Bladder microvascular endothelial cell (primary cell): ENCODE results near the gene SLC38A11. TPM values are rescaled to one million over a fixed set of nuclear protein-coding genes. Genes with fewer than 3 reads are reported as not detected.

Experiments
- total RNA-seq: library from RNA; depleted of rRNA; stranded (reverse); fragments of >200 nt; gene quantifications from 2 replicates; pipeline ENCODE4 v1.2.3, GENCODE V29; 2014

The SLC38A11 gene, protein sequence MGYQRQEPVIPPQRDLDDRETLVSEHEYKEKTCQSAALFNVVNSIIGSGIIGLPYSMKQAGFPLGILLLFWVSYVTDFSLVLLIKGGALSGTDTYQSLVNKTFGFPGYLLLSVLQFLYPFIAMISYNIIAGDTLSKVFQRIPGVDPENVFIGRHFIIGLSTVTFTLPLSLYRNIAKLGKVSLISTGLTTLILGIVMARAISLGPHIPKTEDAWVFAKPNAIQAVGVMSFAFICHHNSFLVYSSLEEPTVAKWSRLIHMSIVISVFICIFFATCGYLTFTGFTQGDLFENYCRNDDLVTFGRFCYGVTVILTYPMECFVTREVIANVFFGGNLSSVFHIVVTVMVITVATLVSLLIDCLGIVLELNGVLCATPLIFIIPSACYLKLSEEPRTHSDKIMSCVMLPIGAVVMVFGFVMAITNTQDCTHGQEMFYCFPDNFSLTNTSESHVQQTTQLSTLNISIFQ
- not detected in 2 replicates for total RNA-seq

DNA sequence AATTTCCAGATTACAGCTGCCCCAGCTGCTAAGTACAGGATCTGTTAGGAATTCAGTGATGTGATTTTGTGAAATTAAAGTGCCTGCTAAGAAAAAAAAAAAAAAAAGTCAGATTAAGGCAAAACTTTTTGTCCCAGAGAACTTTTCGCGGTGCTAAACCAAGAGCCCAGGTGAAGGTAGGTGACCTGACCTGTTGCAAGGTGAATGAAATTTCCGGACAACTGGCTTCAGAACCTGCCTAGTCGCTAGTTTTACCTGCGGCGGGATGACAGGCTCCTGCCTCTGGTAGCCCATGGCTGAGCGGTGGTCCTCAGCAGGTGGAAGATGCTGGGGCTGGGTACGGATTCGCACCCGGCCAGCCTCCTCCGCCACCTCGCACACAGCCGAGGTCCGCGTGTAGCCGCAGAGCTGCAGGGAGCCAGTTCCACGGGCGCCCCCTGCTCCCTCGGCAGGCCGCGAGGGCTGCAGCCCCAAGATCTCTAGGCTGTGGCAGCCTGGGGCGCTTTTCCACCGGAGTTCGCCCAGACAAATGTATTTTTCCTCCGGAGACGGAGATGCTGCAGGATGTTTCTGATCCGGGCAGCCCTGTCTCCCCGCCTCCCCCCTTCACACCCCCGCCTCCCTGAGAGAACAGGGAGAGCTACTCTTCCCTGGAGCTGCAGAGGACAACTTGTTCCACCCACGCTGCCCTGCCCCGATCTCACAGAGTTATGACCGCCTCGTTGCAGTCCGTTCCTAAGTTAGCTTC, at the start of gene SLC38A11:
Gene SLC38A11, minus strand, starts transcription at position 572 of the 748 bp plus-strand sequence. Its CDS starts 278 bp downstream, at position 294.

Other genes starting within 250 kb of the SLC38A11 start
- gene COBLL1, start 113.7 kb downstream of the SLC38A11 start, total RNA-seq = 3.6 and 7.9 TPM in 2 replicates
- gene SCN3A, start 248.5 kb upstream of the SLC38A11 start, total RNA-seq = 0.32 and 10.2 TPM in 2 replicates